SK-N-MC (cell line): ENCODE data around the gene FNDC3B.

ENCODE experiments used
- EZH2 ChIP-seq: fragments of 200-600 bp; sonication (generic); IDR thresholded peaks from one replicate; pipeline ENCODE4 v1.6.1; 2017; ENCODE audit warnings: antibody characterized with exemption
- POLR2AphosphoS5 ChIP-seq: IDR thresholded peaks from 2 replicates; pipeline ENCODE4 v1.6.1; 2012; ENCODE audit warnings: mild to moderate bottlenecking, low read depth, low read length, borderline replicate concordance

DNA sequence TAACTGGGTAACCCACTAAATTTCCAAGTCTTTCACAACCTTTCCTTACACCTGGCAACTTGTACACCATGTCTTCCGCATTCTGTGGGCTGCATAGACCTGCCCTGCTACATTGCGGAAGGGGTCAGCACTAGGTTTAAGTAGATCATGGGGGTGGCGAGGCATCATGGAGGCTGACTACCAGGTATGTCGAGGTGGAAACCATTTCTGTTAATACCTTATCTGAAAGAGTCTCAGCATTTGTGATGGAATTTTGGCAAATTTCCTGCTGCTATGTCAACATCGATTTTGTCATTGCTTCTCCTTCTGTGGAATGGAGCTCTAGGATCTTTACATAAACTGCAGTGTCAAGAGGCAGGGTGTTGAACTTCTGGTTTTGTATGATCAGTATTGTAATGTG is 221.7 kb downstream of the FNDC3B start:
- no peak for TF ChIP-seq POLR2AphosphoS5
- no peak for TF ChIP-seq EZH2
